Breast epithelium (tissue), 3 donors: ENCODE measurements around the gene LIPG.

Experiments used
- CTCF ChIP-seq, 3 donors: fragments of 450-650 bp; IDR thresholded peaks; one replicate each; pipeline ENCODE4 v1.5.1; 2016 to 2017; ENCODE audit warnings: antibody characterized with exemption in 3 of 3, mild to moderate bottlenecking in 3 of 3, moderate library complexity in 3 of 3
- POLR2A ChIP-seq: fragments of 450-650 bp; IDR thresholded peaks from one replicate; pipeline ENCODE4 v1.6.1; 2016; ENCODE audit warnings: antibody characterized with exemption, mild to moderate bottlenecking, moderate library complexity
- POLR2AphosphoS5 ChIP-seq, 3 donors: sonication (generic); formaldehyde crosslinking; IDR thresholded peaks; one replicate each; pipeline ENCODE4 v1.6.1; 2017; ENCODE audit warnings: antibody characterized with exemption in 3 of 3

GRCh38 chr18:49628119-49628518 lies 66.3 kb downstream of the LIPG start:
- TF ChIP-seq CTCF (IDR thresholded peaks at IDR 0.05) (no peak), POLR2AphosphoS5 (IDR thresholded peaks at IDR 0.05) (no peak), POLR2A (no peak)
